ENCODE data around the gene RBM6. TPM values are rescaled to one million over a fixed set of nuclear protein-coding genes. Genes with fewer than 3 reads are reported as not detected.
A peak's percentile ranks its signal among the peaks of the same experiment; 100 is the strongest.

Gene RBM6, protein sequence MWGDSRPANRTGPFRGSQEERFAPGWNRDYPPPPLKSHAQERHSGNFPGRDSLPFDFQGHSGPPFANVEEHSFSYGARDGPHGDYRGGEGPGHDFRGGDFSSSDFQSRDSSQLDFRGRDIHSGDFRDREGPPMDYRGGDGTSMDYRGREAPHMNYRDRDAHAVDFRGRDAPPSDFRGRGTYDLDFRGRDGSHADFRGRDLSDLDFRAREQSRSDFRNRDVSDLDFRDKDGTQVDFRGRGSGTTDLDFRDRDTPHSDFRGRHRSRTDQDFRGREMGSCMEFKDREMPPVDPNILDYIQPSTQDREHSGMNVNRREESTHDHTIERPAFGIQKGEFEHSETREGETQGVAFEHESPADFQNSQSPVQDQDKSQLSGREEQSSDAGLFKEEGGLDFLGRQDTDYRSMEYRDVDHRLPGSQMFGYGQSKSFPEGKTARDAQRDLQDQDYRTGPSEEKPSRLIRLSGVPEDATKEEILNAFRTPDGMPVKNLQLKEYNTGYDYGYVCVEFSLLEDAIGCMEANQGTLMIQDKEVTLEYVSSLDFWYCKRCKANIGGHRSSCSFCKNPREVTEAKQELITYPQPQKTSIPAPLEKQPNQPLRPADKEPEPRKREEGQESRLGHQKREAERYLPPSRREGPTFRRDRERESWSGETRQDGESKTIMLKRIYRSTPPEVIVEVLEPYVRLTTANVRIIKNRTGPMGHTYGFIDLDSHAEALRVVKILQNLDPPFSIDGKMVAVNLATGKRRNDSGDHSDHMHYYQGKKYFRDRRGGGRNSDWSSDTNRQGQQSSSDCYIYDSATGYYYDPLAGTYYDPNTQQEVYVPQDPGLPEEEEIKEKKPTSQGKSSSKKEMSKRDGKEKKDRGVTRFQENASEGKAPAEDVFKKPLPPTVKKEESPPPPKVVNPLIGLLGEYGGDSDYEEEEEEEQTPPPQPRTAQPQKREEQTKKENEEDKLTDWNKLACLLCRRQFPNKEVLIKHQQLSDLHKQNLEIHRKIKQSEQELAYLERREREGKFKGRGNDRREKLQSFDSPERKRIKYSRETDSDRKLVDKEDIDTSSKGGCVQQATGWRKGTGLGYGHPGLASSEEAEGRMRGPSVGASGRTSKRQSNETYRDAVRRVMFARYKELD
- 117 and 128 TPM in 2 replicates for total RNA-seq
- long read RNA-seq, full-length matches to known transcripts = 15 of 80 reads
- long read RNA-seq, partial matches to known transcripts = 50 of 80 reads
- long read RNA-seq, other reads (novel, unspliced or antisense) = 15 of 80 reads

DNA sequence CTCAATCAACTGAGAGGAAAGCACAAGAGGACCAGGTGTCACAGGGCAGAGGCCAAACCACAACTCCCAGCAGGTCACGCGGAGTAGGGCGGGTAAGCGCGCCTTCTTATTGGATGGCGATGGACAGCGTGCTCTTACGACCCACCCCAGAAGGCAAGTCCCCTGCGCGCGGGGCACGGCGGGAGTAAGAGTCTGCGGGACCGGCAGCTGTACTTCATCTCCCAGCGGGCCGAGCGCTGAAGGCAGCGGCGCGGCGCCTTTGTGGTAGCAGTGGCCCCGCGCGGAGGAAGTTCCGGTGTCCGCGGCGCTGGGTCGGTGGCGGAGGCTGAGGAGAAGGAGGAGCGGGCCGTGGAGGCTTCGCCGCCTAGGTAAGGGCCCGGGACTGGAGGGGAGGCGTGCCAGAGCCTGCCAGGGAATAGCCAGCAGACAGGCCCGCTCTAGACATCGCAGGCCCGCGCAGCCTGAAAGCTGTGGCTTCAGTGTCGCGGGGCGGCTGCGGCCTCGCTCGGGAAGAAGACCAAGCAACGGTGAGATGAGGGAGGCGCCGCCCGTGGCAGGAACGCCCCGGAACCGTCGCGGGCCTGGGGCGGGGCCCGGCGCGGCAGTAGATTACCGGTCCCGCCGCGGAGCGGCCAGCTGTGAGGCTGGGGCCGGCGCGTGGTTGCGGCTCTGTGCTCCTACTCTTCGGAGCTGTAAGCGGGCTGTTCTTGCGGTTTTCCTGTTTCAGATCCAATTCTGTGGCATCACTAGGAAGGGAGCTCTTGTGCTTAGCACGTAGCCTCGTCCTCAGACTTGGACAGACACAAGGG, at the start of gene RBM6:
TSS of gene RBM6 (plus strand) at position 293 of the 809 bp plus-strand sequence. CDS start 22,492 bp downstream, outside the sequence.
- Mint-ChIP-seq H3K27me3 (ENCODE audit: low read depth) (no peaks in the 10 kb centered on the region), H3K4me1 (peaks cover 22% of the 10 kb centered on the region), H3K36me3 (ENCODE audit: low read depth) (peaks cover 7% of the 10 kb centered on the region)

DNA sequence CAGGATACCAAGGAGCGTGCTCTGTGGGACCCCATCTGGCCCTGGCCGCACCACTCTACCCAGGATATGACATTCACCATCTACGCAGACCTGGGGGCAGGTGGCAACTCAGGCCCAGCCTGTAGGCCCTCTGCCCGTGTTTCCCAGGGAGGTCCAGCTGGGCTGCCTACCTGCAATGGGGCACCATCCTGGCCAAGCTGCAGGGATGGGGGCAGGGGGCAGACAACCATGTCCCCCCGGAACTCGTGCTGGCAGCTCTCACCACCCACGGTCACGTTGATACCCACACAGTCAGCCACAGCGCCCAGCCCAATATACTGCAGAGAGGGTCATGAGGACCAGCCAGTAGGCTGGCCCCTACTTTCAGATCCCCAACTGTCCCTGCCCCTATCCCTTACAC, 44.2 kb upstream of the RBM6 start:
- H3K27me3 Mint-ChIP-seq (ENCODE audit: low read depth) = no peaks in the 10 kb centered on the region
- no peaks in the 10 kb centered on the region for H3K4me1 Mint-ChIP-seq
- TF ChIP-seq, protein P1, sequence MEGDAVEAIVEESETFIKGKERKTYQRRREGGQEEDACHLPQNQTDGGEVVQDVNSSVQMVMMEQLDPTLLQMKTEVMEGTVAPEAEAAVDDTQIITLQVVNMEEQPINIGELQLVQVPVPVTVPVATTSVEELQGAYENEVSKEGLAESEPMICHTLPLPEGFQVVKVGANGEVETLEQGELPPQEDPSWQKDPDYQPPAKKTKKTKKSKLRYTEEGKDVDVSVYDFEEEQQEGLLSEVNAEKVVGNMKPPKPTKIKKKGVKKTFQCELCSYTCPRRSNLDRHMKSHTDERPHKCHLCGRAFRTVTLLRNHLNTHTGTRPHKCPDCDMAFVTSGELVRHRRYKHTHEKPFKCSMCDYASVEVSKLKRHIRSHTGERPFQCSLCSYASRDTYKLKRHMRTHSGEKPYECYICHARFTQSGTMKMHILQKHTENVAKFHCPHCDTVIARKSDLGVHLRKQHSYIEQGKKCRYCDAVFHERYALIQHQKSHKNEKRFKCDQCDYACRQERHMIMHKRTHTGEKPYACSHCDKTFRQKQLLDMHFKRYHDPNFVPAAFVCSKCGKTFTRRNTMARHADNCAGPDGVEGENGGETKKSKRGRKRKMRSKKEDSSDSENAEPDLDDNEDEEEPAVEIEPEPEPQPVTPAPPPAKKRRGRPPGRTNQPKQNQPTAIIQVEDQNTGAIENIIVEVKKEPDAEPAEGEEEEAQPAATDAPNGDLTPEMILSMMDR (conservative IDR thresholded peaks at IDR 0.05) = no peak
- H3K9me3 Mint-ChIP-seq = no peaks in the 10 kb centered on the region
- no peaks in the 10 kb centered on the region for H3K36me3 Mint-ChIP-seq (ENCODE audit: low read depth)
- H3K4me3 Mint-ChIP-seq = no peak overlapping the region
- no peak overlapping the region for H3K27ac Mint-ChIP-seq (ENCODE audit: unreplicated experiment)
- DNase-seq (ENCODE audit: low read depth, low spot score) = no peak

More for the DNA sequence above, at the start of gene RBM6:
- TF ChIP-seq, protein P1 (conservative IDR thresholded peaks at IDR 0.05) = no peak
- H3K4me3 Mint-ChIP-seq = peak within 1 kb of the TSS; percentile 98
- H3K27ac Mint-ChIP-seq (ENCODE audit: unreplicated experiment) = peak within 1 kb of the TSS; percentile 98
- peak; percentile 90 for DNase-seq (ENCODE audit: low read depth, low spot score)
- H3K9me3 Mint-ChIP-seq = peaks cover 4% of the 10 kb centered on the region

DNA sequence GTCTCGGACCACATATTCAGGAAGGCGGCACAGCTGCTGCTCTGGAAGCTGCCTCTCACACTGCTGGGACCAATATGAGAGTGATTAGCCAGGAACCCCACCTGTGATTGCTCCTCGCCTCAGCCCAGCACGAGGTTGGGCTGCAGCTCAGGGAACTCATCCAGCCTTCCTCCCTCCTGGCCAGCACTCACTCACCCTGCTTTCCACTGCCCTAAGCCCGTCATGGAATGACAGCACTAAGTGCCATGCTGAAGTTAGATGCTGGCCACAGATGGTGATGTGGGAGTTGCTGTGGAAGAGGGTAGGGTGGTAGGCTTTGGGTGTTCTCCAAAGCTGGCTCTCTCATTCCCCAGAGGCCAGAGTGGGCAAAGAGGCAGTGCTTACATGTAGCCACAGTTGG, 43.6 kb upstream of the RBM6 start:
- H3K9me3 Mint-ChIP-seq = no peaks in the 10 kb centered on the region
- no peaks in the 10 kb centered on the region for H3K36me3 Mint-ChIP-seq (ENCODE audit: low read depth)
- no peak overlapping the region for H3K27ac Mint-ChIP-seq (ENCODE audit: unreplicated experiment)
- TF ChIP-seq, protein P1 (conservative IDR thresholded peaks at IDR 0.05) = no peak
- H3K4me3 Mint-ChIP-seq = no peak overlapping the region
- no peaks in the 10 kb centered on the region for H3K4me1 Mint-ChIP-seq
- no peaks in the 10 kb centered on the region for H3K27me3 Mint-ChIP-seq (ENCODE audit: low read depth)
- DNase-seq (ENCODE audit: low read depth, low spot score) = no peak

DNA sequence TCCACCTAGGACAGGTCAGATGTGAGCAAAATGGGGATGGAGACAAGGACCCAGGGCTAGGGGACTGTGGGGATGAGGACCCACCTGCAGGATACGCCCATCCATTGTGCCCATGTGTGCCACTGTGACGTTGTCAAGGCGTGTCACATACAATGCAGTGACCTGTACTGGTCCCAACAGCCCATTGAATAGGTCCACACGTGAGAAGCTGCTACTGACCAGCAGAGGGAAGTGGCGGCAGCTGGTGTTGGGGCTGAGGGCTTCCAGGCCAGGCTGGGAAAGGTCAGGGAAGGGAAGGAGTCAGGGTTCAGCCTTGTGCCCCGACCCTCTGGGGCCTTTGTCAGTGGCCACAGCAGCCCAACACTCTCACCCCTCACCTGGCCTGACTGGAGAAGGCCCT, 41.0 kb upstream of the RBM6 start:
- no peaks in the 10 kb centered on the region for H3K36me3 Mint-ChIP-seq (ENCODE audit: low read depth)
- TF ChIP-seq, protein P1 (conservative IDR thresholded peaks at IDR 0.05) = no peak
- H3K27ac Mint-ChIP-seq (ENCODE audit: unreplicated experiment) = no peak overlapping the region
- DNase-seq (ENCODE audit: low read depth, low spot score) = no peak
- H3K4me1 Mint-ChIP-seq = peaks cover 2% of the 10 kb centered on the region
- H3K9me3 Mint-ChIP-seq = no peaks in the 10 kb centered on the region
- no peak overlapping the region for H3K4me3 Mint-ChIP-seq
- no peaks in the 10 kb centered on the region for H3K27me3 Mint-ChIP-seq (ENCODE audit: low read depth)
